Activated naive CD4-positive, alpha-beta T cell treated with Interleukin-2 at 50 U/mL for 16 hours (primary cell): ENCODE measurements around the gene ERGIC1.
"Not testable (repeated sequence)": the region's sequence is repeated elsewhere in the genome, so short reads cannot be mapped to it uniquely, and the experiment has no call there.

Experiments used
- DNase-seq: peaks from one replicate; pipeline ENCODE4 v3.0.0-alpha.2; 2020

Gene ERGIC1

GRCh38 chr5:172849606-172850453, 15.8 kb downstream of the ERGIC1 start:
- DNase-seq, result no peak

GRCh38 chr5:172850454-172850797, 16.4 kb downstream of the ERGIC1 start:
- no peak for DNase-seq

GRCh38 chr5:172851254-172851653, 17.2 kb downstream of the ERGIC1 start:
- DNase-seq, result not testable (repeated sequence)

- no peak for DNase-seq
Observed at GRCh38 chr5:172852490-172853354, 18.7 kb downstream of the ERGIC1 start.

- no peak for DNase-seq
Observed at GRCh38 chr5:172853355-172853975, 19.4 kb downstream of the ERGIC1 start.

- DNase-seq, result no peak
Observed at GRCh38 chr5:172854451-172854871, 20.4 kb downstream of the ERGIC1 start.

GRCh38 chr5:172854971-172855370, 20.9 kb downstream of the ERGIC1 start:
- DNase-seq, result no peak

- DNase-seq, result no peak
Observed at GRCh38 chr5:172855597-172856292, 21.7 kb downstream of the ERGIC1 start.

GRCh38 chr5:172856336-172856735, 22.3 kb downstream of the ERGIC1 start:
- DNase-seq, result no peak

- no peak for DNase-seq
Observed at GRCh38 chr5:172857982-172858381, 23.9 kb downstream of the ERGIC1 start.

- DNase-seq, result no peak
Observed at GRCh38 chr5:172858511-172858989, 24.5 kb downstream of the ERGIC1 start.

GRCh38 chr5:172858990-172859811, 25.1 kb downstream of the ERGIC1 start:
- no peak for DNase-seq

GRCh38 chr5:172859966-172860365, 25.9 kb downstream of the ERGIC1 start:
- DNase-seq, result no peak

GRCh38 chr5:172860520-172861443, 26.7 kb downstream of the ERGIC1 start:
- no peak for DNase-seq

- no peak for DNase-seq
Observed at GRCh38 chr5:172861461-172861860, 27.4 kb downstream of the ERGIC1 start.

- DNase-seq, result no peak
Observed at GRCh38 chr5:172862165-172862801, 28.2 kb downstream of the ERGIC1 start.

- DNase-seq, result not testable (repeated sequence)
Observed at GRCh38 chr5:172864171-172864570, 30.1 kb downstream of the ERGIC1 start.

- DNase-seq, result no peak
Observed at GRCh38 chr5:172864747-172865146, 30.7 kb downstream of the ERGIC1 start.

GRCh38 chr5:172866378-172866777, 32.3 kb downstream of the ERGIC1 start:
- DNase-seq, result no peak
